ENCODE measurements around the gene CLCN5.

Gene CLCN5

GRCh38 chrX:50045823-50046222 is 123.4 kb downstream of the CLCN5 start:
- Histone ChIP-seq H3K4me2 (ENCODE audit: insufficient read depth, low read length) (no peak overlapping the region), H3K9ac (ENCODE audit: low read depth, low read length) (no peak overlapping the region), H3K27ac (ENCODE audit: low read length) (no peak overlapping the region), H2AFZ (ENCODE audit: low read depth, low read length) (no peak overlapping the region), H4K20me1 (ENCODE audit: insufficient read depth, low read length) (no peaks in the 10 kb centered on the region), H3K36me3 (ENCODE audit: insufficient read depth, low read length) (no peaks in the 10 kb centered on the region), H3K79me2 (ENCODE audit: insufficient read depth, low read length) (no peaks in the 10 kb centered on the region), H3K4me3 (ENCODE audit: low read depth in 1 of 2, low read length in 2 of 2) (no peak overlapping the region), H3K9me3 (ENCODE audit: insufficient read depth, low read length, severe bottlenecking) (no peaks in the 10 kb centered on the region), H3K27me3 (ENCODE audit: insufficient read depth, low read length, poor library complexity) (no peaks in the 10 kb centered on the region), H3K4me1 (ENCODE audit: insufficient read depth, low read length) (no peaks in the 10 kb centered on the region)
- no peak for DNase-seq
- TF ChIP-seq CTCF (IDR thresholded peaks at IDR 0.05; ENCODE audit: borderline replicate concordance, extremely low read depth, low read length, poor library complexity, severe bottlenecking): no peak
- ATAC-seq (ENCODE audit: insufficient read depth, low read depth): no peak

- Histone ChIP-seq H3K4me2 (ENCODE audit: insufficient read depth, low read length) (no peak overlapping the region), H3K9me3 (ENCODE audit: insufficient read depth, low read length, severe bottlenecking) (no peaks in the 10 kb centered on the region), H3K4me1 (ENCODE audit: insufficient read depth, low read length) (no peaks in the 10 kb centered on the region), H2AFZ (ENCODE audit: low read depth, low read length) (no peak overlapping the region), H3K27ac (ENCODE audit: low read length) (no peak overlapping the region), H3K79me2 (ENCODE audit: insufficient read depth, low read length) (no peaks in the 10 kb centered on the region), H3K36me3 (ENCODE audit: insufficient read depth, low read length) (no peaks in the 10 kb centered on the region), H3K27me3 (ENCODE audit: insufficient read depth, low read length, poor library complexity) (no peaks in the 10 kb centered on the region), H3K9ac (ENCODE audit: low read depth, low read length) (no peak overlapping the region), H4K20me1 (ENCODE audit: insufficient read depth, low read length) (no peaks in the 10 kb centered on the region), H3K4me3 (ENCODE audit: low read depth in 1 of 2, low read length in 2 of 2) (no peak overlapping the region)
- ATAC-seq (ENCODE audit: insufficient read depth, low read depth): no peak
- no peak for TF ChIP-seq CTCF (IDR thresholded peaks at IDR 0.05; ENCODE audit: borderline replicate concordance, extremely low read depth, low read length, poor library complexity, severe bottlenecking)
- no peak for TF ChIP-seq EZH2 (IDR thresholded peaks at IDR 0.05; ENCODE audit: borderline replicate concordance, low read depth, low read length, severe bottlenecking)
- no peak for DNase-seq
Measured at GRCh38 chrX:50049228-50049627, 126.8 kb downstream of the CLCN5 start.

- no peak for DNase-seq
Measured at GRCh38 chrX:50054147-50054546, 131.8 kb downstream of the CLCN5 start.

More at GRCh38 chrX:50054147-50054546, 131.8 kb downstream of the CLCN5 start:
- Histone ChIP-seq H3K4me2 (ENCODE audit: insufficient read depth, low read length) (no peak overlapping the region), H3K27me3 (ENCODE audit: insufficient read depth, low read length, poor library complexity) (no peaks in the 10 kb centered on the region), H3K4me1 (ENCODE audit: insufficient read depth, low read length) (no peaks in the 10 kb centered on the region), H3K9ac (ENCODE audit: low read depth, low read length) (no peak overlapping the region), H3K4me3 (ENCODE audit: low read depth in 1 of 2, low read length in 2 of 2) (no peak overlapping the region), H3K36me3 (ENCODE audit: insufficient read depth, low read length) (no peaks in the 10 kb centered on the region), H3K79me2 (ENCODE audit: insufficient read depth, low read length) (no peaks in the 10 kb centered on the region), H3K9me3 (ENCODE audit: insufficient read depth, low read length, severe bottlenecking) (no peaks in the 10 kb centered on the region), H2AFZ (ENCODE audit: low read depth, low read length) (no peak overlapping the region), H4K20me1 (ENCODE audit: insufficient read depth, low read length) (no peaks in the 10 kb centered on the region), H3K27ac (ENCODE audit: low read length) (no peak overlapping the region)
- ATAC-seq (ENCODE audit: insufficient read depth, low read depth): no peak
- TF ChIP-seq CTCF (IDR thresholded peaks at IDR 0.05; ENCODE audit: borderline replicate concordance, extremely low read depth, low read length, poor library complexity, severe bottlenecking) (no peak), EZH2 (IDR thresholded peaks at IDR 0.05; ENCODE audit: borderline replicate concordance, low read depth, low read length, severe bottlenecking) (no peak)

Measured in DND-41 (cell line).